HCT116 (cell line): ENCODE measurements around the gene CPD.

ENCODE experiments used
- CEBPB ChIP-seq: IDR thresholded peaks from 2 replicates; pipeline ENCODE4 v1.6.1; 2012; ENCODE audit warnings: low read depth
- CTCF ChIP-seq, 3 experiments: fragments of 200-600 bp in 1 of 3; sonication (generic) in 1 of 3; IDR thresholded peaks in 2 of 3; conservative IDR thresholded peaks in 1 of 3; 2 replicates each; pipeline ENCODE4 v1.5.1; 2012 to 2017; ENCODE audit warnings: low read depth in 2 of 3, low read length in 2 of 3, antibody characterized with exemption in 1 of 3, borderline replicate concordance in 1 of 3, control low read depth in 1 of 3, mild to moderate bottlenecking in 1 of 3, mixed read lengths in 1 of 3, mixed run types in 1 of 3, moderate library complexity in 1 of 3; ENCODE audit not compliant: insufficient read depth in 1 of 3
- EZH2 ChIP-seq: fragments of 200-600 bp; sonication (generic); IDR thresholded peaks from 2 replicates; pipeline ENCODE4 v1.6.1; 2017; ENCODE audit warnings: antibody characterized with exemption, mixed run types
- EZH2phosphoT487 ChIP-seq: fragments of 200-600 bp; IDR thresholded peaks from 2 replicates; pipeline ENCODE4 v1.6.1; 2018; ENCODE audit warnings: antibody characterized with exemption, borderline replicate concordance
- FOSL1 ChIP-seq: IDR thresholded peaks from 2 replicates; pipeline ENCODE4 v1.6.1; 2012; ENCODE audit warnings: low read depth
- MAX ChIP-seq: IDR thresholded peaks from 2 replicates; pipeline ENCODE4 v1.6.1; 2012
- POLR2A ChIP-seq: IDR thresholded peaks from 2 replicates; pipeline ENCODE4 v1.7.0; 2011; ENCODE audit warnings: borderline replicate concordance; ENCODE audit not compliant: insufficient read depth, insufficient read length; ENCODE audit errors: extremely low read depth
- REST ChIP-seq: IDR thresholded peaks from 2 replicates; pipeline ENCODE4 v1.6.1; 2012; ENCODE audit warnings: low read depth
- SRF ChIP-seq: IDR thresholded peaks from 2 replicates; pipeline ENCODE4 v1.6.1; 2012; ENCODE audit warnings: low read depth
- YY1 ChIP-seq: IDR thresholded peaks from 2 replicates; pipeline ENCODE4 v1.6.1; 2011; ENCODE audit warnings: low read length, low read depth, moderate library complexity, mild to moderate bottlenecking; ENCODE audit not compliant: insufficient replicate concordance; ENCODE audit errors: extremely low read depth
- ZFX ChIP-seq: fragments of 450-650 bp; IDR thresholded peaks from 2 replicates; pipeline ENCODE4 v1.6.1; 2017

GRCh38 chr17:30389756-30390300 is 11.1 kb downstream of the CPD start:
- TF ChIP-seq POLR2A (no peak), ZFX (no peak), EZH2phosphoT487 (no peak), CTCF (IDR thresholded peaks at IDR 0.05 in 2 of 3, conservative IDR thresholded peaks at IDR 0.05 in 1 of 3; ENCODE audit: borderline replicate concordance in 1 of 3, insufficient read depth in 1 of 3, low read depth in 2 of 3, low read length in 2 of 3) (no peak), SRF (no peak), FOSL1 (no peak), MAX (no peak), CEBPB (no peak), REST (no peak), EZH2 (no peak), YY1 (no peak)
